ENCODE measurements around the gene BCAR3. TPM values are rescaled to one million over a fixed set of nuclear protein-coding genes. Genes with fewer than 3 reads are reported as not detected.

Gene BCAR3
- total RNA-seq, 3 donors from 2014 or later (not counting 1 experiment from before 2014, with no cell fraction given): 0.52 to 6.5 (median 2.4) TPM

- intact Hi-C loops (cut with micrococcal nuclease): no loop called here
- H3K4me1 Mint-ChIP-seq: no peaks in the 10 kb centered on the region
- H3K4me1 ChIP-seq (ENCODE audit: control insufficient read depth, insufficient read depth, low read length): peaks cover 19% of the 10 kb centered on the region
- H3K27me3 ChIP-seq (ENCODE audit: control insufficient read depth, insufficient read depth, low read length): no peaks in the 10 kb centered on the region
- no peak for TF ChIP-seq CTCF (IDR thresholded peaks at IDR 0.05)
- 87% methylated on average over 8 of the region's 9 CpGs for WGBS (ENCODE audit: insufficient coverage)
- H3K36me3 Mint-ChIP-seq: no peaks in the 10 kb centered on the region
- no peaks in the 10 kb centered on the region for H3K9me3 Mint-ChIP-seq
- no peak overlapping the region for H3K4me3 Mint-ChIP-seq
- H3K27ac ChIP-seq (ENCODE audit: low read length): no peak overlapping the region
- no peaks in the 10 kb centered on the region for H3K9me3 ChIP-seq (ENCODE audit: control insufficient read depth, insufficient read depth, low read length)
- no peaks in the 10 kb centered on the region for H3K27me3 Mint-ChIP-seq (ENCODE audit: low read depth in 2 of 2)
- ATAC-seq: no peak
- H3K4me3 ChIP-seq (ENCODE audit: low read length): no peak overlapping the region
- H3K36me3 ChIP-seq (ENCODE audit: control insufficient read depth, insufficient read depth, low read length): no peaks in the 10 kb centered on the region
- no peak for DNase-seq
- no peak overlapping the region for H3K27ac Mint-ChIP-seq
Observed at GRCh38 chr1:93702111-93702827, 20.6 kb upstream of the BCAR3 start.

DNA sequence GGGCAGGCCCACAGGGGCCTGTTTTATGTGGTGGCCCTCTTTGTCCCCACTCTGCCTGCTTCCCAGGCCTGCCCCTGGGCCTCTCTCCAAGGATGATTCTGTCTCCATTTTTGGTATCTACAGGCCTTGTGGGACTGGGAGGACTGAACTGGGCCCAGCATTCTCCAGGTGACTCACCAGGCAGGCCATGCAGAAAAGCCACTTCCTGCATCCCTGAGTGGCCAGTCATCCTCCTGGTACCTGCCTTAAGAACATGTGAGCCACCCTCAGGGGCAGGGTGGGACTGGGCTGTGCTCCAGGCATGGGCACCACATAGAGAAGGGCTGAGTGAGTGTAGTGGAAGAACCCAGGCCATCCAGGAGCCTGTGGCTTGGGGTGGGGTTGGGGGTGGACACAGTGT, 20.0 kb upstream of the BCAR3 start:
- Histone ChIP-seq H3K4me1 (ENCODE audit: control insufficient read depth, insufficient read depth, low read length) (peaks cover 19% of the 10 kb centered on the region), H3K27ac (ENCODE audit: low read length) (no peak overlapping the region), H3K27me3 (ENCODE audit: control insufficient read depth, insufficient read depth, low read length) (no peaks in the 10 kb centered on the region), H3K4me3 (ENCODE audit: low read length) (no peak overlapping the region), H3K9me3 (ENCODE audit: control insufficient read depth, insufficient read depth, low read length) (no peaks in the 10 kb centered on the region), H3K36me3 (ENCODE audit: control insufficient read depth, insufficient read depth, low read length) (no peaks in the 10 kb centered on the region)
- intact Hi-C loops (cut with micrococcal nuclease): no loop called here
- no peaks in the 10 kb centered on the region for H3K36me3 Mint-ChIP-seq
- no peaks in the 10 kb centered on the region for H3K27me3 Mint-ChIP-seq (ENCODE audit: low read depth in 2 of 2)
- H3K4me1 Mint-ChIP-seq: no peaks in the 10 kb centered on the region
- ATAC-seq: no peak
- no peak for TF ChIP-seq CTCF (IDR thresholded peaks at IDR 0.05)
- no peak for DNase-seq
- no peak overlapping the region for H3K27ac Mint-ChIP-seq
- H3K4me3 Mint-ChIP-seq: no peak overlapping the region
- H3K9me3 Mint-ChIP-seq: no peaks in the 10 kb centered on the region

DNA sequence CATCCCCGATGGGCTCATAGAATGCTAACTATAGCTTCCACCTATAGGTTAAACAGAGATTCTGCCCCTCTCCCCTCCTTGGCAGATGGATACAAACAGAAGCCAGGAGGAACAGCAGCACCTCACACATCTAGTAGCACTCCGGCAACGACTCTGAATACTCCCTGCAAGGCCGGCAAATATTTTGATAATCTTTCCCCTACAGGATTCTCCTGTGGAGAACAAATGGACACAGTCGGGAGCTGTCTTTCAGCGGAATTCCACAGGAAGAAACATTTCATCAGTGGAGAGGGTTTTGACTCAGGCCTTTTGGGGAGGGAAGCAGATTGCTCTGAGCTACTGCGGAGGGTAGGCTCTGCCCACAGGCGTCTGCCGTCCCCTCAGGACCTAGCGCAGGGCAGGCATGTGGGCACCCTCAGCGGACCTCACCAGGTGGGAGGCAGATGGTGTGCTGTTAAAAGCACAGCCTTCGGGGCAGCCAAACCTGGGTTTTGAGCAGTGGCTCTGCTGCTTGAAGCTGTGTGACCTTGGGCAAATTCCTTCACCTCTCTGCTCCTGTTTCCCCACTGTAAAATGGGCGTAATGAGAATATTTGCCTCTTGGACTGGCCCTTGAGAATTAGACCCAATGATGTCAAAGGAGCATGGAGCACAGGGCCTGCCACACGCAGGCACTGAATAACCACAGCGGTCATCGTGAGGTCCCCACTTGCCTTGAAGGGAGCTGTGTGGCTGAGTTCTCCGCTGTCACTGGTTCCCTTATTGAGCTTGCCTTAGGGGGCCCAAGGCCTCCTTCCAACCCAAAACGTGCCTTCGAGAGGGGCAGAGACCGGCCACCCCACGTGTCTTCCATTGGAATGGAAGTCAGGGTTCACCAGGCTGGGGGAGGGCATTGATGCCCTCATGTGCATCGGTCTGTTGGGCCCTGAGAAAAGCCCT, 19.2 kb upstream of the BCAR3 start:
- H3K27me3 ChIP-seq (ENCODE audit: control insufficient read depth, insufficient read depth, low read length): no peaks in the 10 kb centered on the region
- Mint-ChIP-seq H3K27me3 (ENCODE audit: low read depth in 2 of 2) (no peaks in the 10 kb centered on the region), H3K4me1 (no peaks in the 10 kb centered on the region), H3K27ac (no peak overlapping the region), H3K4me3 (no peak overlapping the region), H3K9me3 (no peaks in the 10 kb centered on the region), H3K36me3 (no peaks in the 10 kb centered on the region)
- H3K4me1 ChIP-seq (ENCODE audit: control insufficient read depth, insufficient read depth, low read length): peaks cover 19% of the 10 kb centered on the region
- ATAC-seq: no peak
- H3K27ac ChIP-seq (ENCODE audit: low read length): no peak overlapping the region
- intact Hi-C loops (cut with micrococcal nuclease): no loop called here
- H3K36me3 ChIP-seq (ENCODE audit: control insufficient read depth, insufficient read depth, low read length): no peaks in the 10 kb centered on the region
- H3K9me3 ChIP-seq (ENCODE audit: control insufficient read depth, insufficient read depth, low read length): no peaks in the 10 kb centered on the region
- no peak overlapping the region for H3K4me3 ChIP-seq (ENCODE audit: low read length)
- no peak for TF ChIP-seq CTCF (IDR thresholded peaks at IDR 0.05)
- WGBS (ENCODE audit: insufficient coverage): 96% methylated on average over 22 of the region's 22 CpGs
- no peak for DNase-seq

Measured in natural killer cell (primary cell).